GM23248 (cell line): ENCODE data around the gene SLC43A2.

ENCODE experiments used
- EZH2 ChIP-seq: fragments of 200-600 bp; sonication (generic); IDR thresholded peaks from 2 replicates; pipeline ENCODE4 v1.6.1; 2018; ENCODE audit warnings: antibody characterized with exemption, mild to moderate bottlenecking; ENCODE audit not compliant: insufficient read depth, poor library complexity, severe bottlenecking
- EZH2phosphoT487 ChIP-seq: fragments of 200-600 bp; sonication (generic); IDR thresholded peaks from 2 replicates; pipeline ENCODE4 v1.6.1; 2018; ENCODE audit warnings: antibody characterized with exemption, moderate library complexity, mild to moderate bottlenecking, low read depth; ENCODE audit not compliant: insufficient read depth

DNA sequence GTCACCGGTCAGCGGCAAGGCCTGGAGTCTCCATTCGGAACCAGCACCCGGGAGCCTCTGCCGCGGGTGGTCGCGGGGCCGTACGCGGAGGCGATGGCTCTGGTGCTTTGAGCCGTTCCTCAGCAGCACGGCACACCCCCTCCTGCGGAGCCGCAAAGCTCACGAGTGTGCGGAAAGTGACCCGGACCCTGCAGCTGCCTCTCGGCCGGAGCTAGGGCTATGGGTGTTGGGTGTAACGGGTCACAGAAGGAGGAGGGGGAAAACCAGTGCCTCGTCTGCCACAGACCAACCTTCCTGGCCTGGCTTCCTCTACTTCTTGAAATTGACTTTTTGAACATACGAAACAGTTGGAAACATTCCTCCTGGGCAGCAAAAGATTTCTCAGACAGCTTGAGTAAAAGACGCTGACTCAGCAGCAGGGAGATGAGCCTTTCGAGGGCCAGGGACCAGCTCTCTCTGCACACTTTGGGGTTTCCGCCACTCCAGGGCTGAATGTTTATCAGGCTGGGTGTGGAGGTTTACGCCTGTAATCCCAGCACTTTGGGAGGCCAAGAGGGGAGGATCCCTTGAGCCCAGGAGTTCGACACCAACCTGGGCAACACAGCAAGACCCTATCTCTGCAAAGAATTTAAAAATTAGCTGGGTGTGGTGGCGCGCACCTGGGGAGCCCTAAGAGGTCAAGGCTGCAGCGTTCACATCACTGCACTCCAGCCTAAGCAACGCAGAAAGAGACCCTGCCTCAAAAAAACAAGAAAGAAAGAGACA is 39.6 kb downstream of the SLC43A2 start:
- TF ChIP-seq EZH2 (no peak), EZH2phosphoT487 (no peak)
